Lung (tissue), 12 donors: ENCODE measurements around the gene CDK19. TPM values are rescaled to one million over a fixed set of nuclear protein-coding genes. Genes with fewer than 3 reads are reported as not detected.

Experiments
- ATAC-seq: fragments of 200-7000 bp; cut with Tn5 transposase; one replicate; pipeline ENCODE4 v1.9.1; 2020; ENCODE audit warnings: moderate number of reproducible peaks; ENCODE audit not compliant: insufficient read depth, low FRiP score
- DNase-seq, 3 donors: peaks; one replicate each; pipeline ENCODE4 v3.0.0-alpha.2; 2013 to 2017
- H3K27ac ChIP-seq, 2 donors: one replicate each; pipeline ENCODE4 v1.5.1; 2013; ENCODE audit warnings: mild to moderate bottlenecking in 2 of 2, moderate library complexity in 2 of 2, control low read depth in 1 of 2, inconsistent platforms in 1 of 2, low read depth in 1 of 2, low read length in 1 of 2
- H3K27me3 ChIP-seq, 3 donors: one replicate each; pipeline ENCODE4 v1.5.1; 2013; ENCODE audit warnings: low read length in 2 of 3; ENCODE audit not compliant: control insufficient read depth in 3 of 3, insufficient read depth in 3 of 3
- H3K36me3 ChIP-seq, 4 donors: one replicate each; pipeline ENCODE4 v1.5.1; 2013; ENCODE audit warnings: low read length in 4 of 4, mild to moderate bottlenecking in 1 of 4, moderate library complexity in 1 of 4; ENCODE audit not compliant: control insufficient read depth in 4 of 4, insufficient read depth in 4 of 4
- H3K4me1 ChIP-seq, 5 donors: one replicate each; pipeline ENCODE4 v1.5.1; 2013; ENCODE audit warnings: low read length in 5 of 5, mild to moderate bottlenecking in 2 of 5, moderate library complexity in 1 of 5; ENCODE audit not compliant: control insufficient read depth in 5 of 5, insufficient read depth in 5 of 5
- H3K4me3 ChIP-seq: one replicate; pipeline ENCODE4 v1.5.1; 2013; ENCODE audit warnings: mild to moderate bottlenecking, control low read depth, moderate library complexity
- H3K9ac ChIP-seq, 2 donors: one replicate each; pipeline ENCODE4 v1.5.1; 2013; ENCODE audit warnings: low read length in 2 of 2, control low read depth in 1 of 2; ENCODE audit not compliant: insufficient read depth in 1 of 2
- H3K9me3 ChIP-seq, 4 donors: one replicate each; pipeline ENCODE4 v1.5.1; 2013; ENCODE audit warnings: low read length in 3 of 4, mild to moderate bottlenecking in 1 of 4, moderate library complexity in 1 of 4; ENCODE audit not compliant: control insufficient read depth in 4 of 4, insufficient read depth in 3 of 4
- WGBS, 2 donors: extraction: QIAGEN DNeasy Blood & Tissue Kit; methylation state at CpG; one replicate each; pipeline ENCODE4 v1.1.7; 2013; 5-methylcytosine and 5-hydroxymethylcytosine counted together
- polyA plus RNA-seq, 2 donors: library from polyadenylated mRNA; stranded (reverse); fragments of 200-250 nt; gene quantifications; one replicate each; pipeline ENCODE4 v1.2.1, GENCODE V29; 2013
- total RNA-seq, 2 donors: library from RNA; depleted of rRNA in 1 of 2; stranded (reverse); fragments of >200 nt in 1 of 2; gene quantifications; one replicate each; pipeline ENCODE4 v1.2.1, GENCODE V29; 2014 to 2021
- TF ChIP-seq, protein P1 (sequence below): IDR thresholded peaks from 2 replicates; pipeline ENCODE4 v1.5.1; 2012; ENCODE audit warnings: mild to moderate bottlenecking; ENCODE audit errors: control extremely low read depth, extremely low read depth
- donor health status: control.
- donor health status: control.
- donor health status: Bipolar disorder and iron deficiency.
- donor health status: healthy.
- donor health status: DM: yes; HTN: yes; CAD: no.

CDK19 gene
- total and polyA plus RNA-seq, 4 donors, result 6.0 to 37.9 (median 10.4) TPM

DNA sequence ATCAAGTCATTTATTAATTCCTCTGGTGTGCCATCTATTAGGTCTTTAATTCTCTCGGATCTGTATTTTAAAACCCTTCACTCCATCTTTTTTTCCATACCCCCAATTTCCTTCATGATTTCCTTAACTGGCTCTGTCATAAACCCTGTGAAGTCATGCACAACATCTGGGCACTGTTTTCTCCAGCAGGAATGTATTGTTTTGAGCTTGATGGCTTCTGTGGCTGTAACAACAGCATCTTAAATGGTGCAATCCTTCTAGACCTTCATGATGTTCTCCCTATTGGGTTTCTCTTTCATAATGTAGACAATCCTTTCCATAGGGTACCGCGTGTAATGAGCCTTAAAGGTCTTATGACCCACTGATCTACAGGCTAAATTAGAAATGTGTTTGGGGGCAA lies 29.0 kb downstream of the CDK19 start:
- Histone ChIP-seq H3K9ac (no peak overlapping the region), H3K36me3 (no peaks in the 10 kb centered on the region), H3K4me1 (peaks cover 0 to 6% (median 3%) of the 10 kb centered on the region in 5 donors), H3K4me3 (no peak overlapping the region), H3K9me3 (peaks cover 0 to 4% (median 0%) of the 10 kb centered on the region in 4 donors), H3K27ac (no peak overlapping the region), H3K27me3 (no peaks in the 10 kb centered on the region)
- 95 to 98% methylated on average over 3 of the region's 3 CpGs for WGBS, 2 donors
- no peak for DNase-seq
- ATAC-seq, result no peak
- TF ChIP-seq, protein P1, sequence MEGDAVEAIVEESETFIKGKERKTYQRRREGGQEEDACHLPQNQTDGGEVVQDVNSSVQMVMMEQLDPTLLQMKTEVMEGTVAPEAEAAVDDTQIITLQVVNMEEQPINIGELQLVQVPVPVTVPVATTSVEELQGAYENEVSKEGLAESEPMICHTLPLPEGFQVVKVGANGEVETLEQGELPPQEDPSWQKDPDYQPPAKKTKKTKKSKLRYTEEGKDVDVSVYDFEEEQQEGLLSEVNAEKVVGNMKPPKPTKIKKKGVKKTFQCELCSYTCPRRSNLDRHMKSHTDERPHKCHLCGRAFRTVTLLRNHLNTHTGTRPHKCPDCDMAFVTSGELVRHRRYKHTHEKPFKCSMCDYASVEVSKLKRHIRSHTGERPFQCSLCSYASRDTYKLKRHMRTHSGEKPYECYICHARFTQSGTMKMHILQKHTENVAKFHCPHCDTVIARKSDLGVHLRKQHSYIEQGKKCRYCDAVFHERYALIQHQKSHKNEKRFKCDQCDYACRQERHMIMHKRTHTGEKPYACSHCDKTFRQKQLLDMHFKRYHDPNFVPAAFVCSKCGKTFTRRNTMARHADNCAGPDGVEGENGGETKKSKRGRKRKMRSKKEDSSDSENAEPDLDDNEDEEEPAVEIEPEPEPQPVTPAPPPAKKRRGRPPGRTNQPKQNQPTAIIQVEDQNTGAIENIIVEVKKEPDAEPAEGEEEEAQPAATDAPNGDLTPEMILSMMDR, result no peak

DNA sequence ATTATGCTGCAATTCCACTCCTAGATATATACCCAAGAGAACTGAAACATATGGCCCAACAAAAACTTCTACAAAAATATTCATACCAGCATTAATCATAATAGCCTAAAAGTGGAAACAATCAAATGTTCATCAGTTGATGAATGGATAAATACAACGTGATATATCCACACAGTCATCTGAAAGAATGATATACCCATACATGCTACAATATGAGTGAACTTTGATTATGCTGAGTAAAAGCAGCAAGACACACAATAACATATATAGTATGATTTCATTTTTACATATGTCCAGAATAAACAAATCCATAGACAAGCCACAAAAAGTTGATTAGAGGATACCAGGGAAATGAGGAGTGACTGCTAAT lies 30.7 kb downstream of the CDK19 start:
- Histone ChIP-seq H3K36me3 (no peaks in the 10 kb centered on the region), H3K4me1 (peaks cover 0 to 9% (median 3%) of the 10 kb centered on the region in 5 donors), H3K9me3 (peaks cover 0 to 4% (median 0%) of the 10 kb centered on the region in 4 donors), H3K27ac (no peak overlapping the region), H3K27me3 (no peaks in the 10 kb centered on the region), H3K4me3 (no peak overlapping the region), H3K9ac (no peak overlapping the region)
- 78 to 80% methylated on average over 1 of the region's 1 CpG for WGBS, 2 donors
- DNase-seq (no peak), ATAC-seq (no peak)
- TF ChIP-seq, protein P1, result no peak

DNA sequence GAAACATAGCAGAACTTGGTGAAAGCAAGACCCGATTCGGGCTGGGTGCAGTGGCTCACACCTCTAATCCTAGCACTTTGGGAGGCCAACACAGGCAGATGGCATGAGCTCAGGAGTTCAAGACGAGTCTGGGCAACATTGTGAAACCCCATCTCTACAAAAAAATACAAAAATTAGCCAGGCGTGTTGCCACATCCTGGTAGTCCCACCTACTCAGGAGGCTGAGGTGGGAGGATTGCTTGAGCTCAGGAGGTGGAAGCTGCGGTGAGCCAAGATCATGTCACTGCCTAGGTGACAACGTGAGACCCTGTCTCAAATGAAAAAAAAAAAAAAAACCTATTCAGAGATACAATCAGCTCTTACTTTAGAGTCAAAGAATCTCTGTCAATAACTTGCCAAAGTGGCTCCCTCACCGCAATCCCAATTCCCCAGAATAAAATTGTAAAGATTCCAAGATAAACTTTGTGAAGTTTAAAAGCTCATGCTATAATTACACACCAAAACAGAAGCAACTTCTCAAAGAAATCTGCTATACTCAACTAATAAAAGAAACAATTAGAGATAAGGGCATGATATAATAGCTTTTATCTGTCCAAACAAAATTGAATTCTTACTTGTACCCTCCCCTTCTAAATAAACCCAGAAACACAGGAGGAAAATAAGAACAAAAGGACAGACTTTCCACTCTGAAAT lies 33.6 kb downstream of the CDK19 start:
- peak in 1 of 3 donors; percentile 10 for DNase-seq
- TF ChIP-seq, protein P1, result no peak
- peaks cover 0 to 11% (median 3%) of the 10 kb centered on the region in 5 donors for H3K4me1 ChIP-seq
- ATAC-seq, result no peak
- 67 to 80% methylated on average over 7 of the region's 7 CpGs for WGBS, 2 donors
- no peak overlapping the region for H3K4me3 ChIP-seq
- H3K36me3 ChIP-seq, result peaks cover 0 to 4% (median 0%) of the 10 kb centered on the region in 4 donors
- no peaks in the 10 kb centered on the region for H3K9me3 ChIP-seq
- no peak overlapping the region for H3K27ac ChIP-seq
- H3K9ac ChIP-seq, result no peak overlapping the region
- no peaks in the 10 kb centered on the region for H3K27me3 ChIP-seq
